DMS53 (cell line): Measurements from ENCODE around the gene ZNF555.

ENCODE experiments used
- DNase-seq: peaks from one replicate; lab custom pipeline; 2025; lab: John Stamatoyannopoulos, UW

The ZNF555 gene

GRCh38 chr19:2824129-2824528 lies 17.1 kb upstream of the ZNF555 start:
- DNase-seq: no peak

GRCh38 chr19:2827022-2827421 lies 14.3 kb upstream of the ZNF555 start:
- DNase-seq: no peak

DNA sequence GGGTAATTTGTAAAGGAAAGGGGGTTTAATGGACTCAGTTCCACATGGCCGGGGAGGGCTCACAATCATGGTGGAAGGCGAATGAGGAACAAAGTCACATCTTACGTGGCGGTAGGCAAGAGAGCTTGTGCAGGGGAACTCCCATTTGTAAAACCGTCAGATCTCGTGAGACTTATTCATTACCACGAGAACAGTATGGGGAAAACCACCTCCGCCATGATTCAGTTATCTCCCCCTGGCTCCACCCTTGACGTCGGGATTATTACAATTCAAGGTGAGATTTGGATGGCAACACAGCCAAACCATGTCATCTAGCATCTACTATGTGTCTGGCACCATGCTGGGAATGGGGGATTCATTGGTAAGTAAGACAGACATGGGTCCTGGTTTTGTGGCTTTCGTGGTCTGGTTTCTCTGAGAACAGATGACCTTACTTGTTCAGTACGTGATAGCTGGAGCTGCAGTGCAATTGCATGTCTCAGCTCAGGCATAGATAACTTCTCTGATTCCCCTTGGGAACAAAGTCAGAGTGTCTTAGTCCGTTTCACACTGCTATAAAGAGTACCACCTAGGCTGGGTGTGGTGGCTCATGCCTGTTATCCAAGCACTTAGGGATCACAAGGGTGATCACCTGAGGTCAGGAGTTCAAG lies 13.3 kb upstream of the ZNF555 start:
- DNase-seq: no peak

- DNase-seq: no peak
These were observed 6.9 kb upstream of the ZNF555 start for GRCh38 chr19:2834294-2834871.

GRCh38 chr19:2837430-2837829 lies 3.8 kb upstream of the ZNF555 start:
- DNase-seq: no peak

DNA sequence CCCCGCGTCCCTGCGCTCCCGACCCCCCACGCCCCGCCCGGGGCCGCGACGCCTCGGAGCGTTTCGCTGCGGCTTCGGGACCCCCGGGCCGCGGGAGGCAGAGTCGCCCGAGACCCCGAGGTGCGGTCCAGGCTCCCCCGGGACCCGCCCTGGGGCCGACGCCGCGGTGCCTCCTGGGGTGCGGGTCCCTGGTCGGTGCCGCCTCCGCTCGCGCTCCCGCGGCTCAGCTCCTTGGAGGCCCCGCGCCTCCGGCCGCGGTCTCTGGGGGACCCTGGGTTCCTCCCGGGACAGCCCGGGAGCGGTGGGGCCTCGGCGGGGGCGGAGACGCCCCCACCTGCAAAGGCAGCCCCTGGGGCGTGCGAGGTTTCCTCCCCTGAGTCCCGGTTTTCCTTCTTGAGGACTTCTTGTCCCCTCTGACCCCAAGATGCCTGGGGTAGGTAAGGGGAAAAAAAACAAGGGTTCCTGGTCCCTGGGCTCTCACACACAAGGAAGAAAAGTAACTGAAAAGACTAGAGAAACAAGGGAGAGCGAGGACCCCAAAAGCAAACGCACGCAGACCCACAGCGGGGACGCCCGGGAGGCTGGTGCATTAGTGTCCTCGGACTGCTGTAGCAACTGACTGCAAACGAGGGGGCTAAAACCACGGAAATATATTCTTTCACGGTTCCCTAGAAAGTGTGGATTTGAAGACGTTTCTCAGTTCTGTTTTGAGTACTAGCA lies 740 bp downstream of the ZNF555 start:
- peak; percentile 25 for DNase-seq

- DNase-seq: no peak
These were observed 3.8 kb downstream of the ZNF555 start for GRCh38 chr19:2845107-2845506.

- DNase-seq: no peak
These were observed 5.1 kb downstream of the ZNF555 start for GRCh38 chr19:2846180-2846894.

DNA sequence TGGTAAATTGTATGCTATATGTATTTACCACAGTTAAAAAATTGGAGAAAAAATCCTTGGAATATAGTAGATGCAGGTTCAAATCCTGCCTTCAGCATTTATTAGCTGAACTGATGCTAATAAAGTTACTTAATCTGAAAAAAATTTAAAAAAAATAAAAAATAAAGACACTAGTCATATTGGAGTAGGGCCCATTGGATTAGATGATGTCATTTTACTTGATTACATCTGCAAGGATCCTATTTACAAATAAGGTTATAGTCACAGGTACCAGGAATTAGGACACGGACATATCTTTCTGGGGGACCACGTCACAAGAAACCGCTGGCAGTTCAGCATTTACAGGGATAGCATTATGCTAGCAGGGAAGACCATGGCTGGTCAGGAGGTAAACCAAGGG lies 6.2 kb downstream of the ZNF555 start:
- no peak for DNase-seq

- DNase-seq: no peak
These were observed 7.3 kb downstream of the ZNF555 start for GRCh38 chr19:2848616-2849015.

DNA sequence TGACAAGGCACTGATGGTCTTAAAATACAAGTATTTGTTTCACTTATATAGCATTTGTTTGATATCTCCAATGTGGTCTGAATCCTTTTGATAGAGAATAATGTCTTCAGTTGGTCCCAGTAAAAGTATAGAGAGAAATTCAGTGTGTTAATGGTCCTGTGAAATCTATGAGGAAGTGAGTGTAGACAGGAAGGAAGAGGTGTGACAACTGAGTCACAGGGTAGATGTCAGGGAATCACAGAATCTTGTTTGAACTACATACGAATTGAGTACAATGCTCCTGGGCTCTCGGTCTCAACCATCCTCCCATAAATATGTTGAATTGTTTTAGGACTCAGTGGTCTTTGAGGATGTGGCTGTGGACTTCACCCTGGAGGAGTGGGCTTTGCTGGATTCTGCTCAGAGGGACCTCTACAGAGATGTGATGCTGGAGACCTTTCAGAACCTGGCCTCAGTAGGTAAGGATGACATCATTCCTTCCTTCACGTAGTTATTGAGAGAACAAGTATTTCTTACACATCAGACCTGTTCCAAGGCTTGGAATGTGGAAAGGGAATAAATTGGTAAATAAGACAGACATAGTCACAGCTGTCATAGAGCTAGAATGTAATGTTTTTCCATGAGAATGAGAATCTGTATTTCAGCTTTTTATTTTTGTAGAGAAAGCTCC lies 9.1 kb downstream of the ZNF555 start:
- DNase-seq: no peak

- peak; percentile 15 for DNase-seq
These were observed 11.3 kb downstream of the ZNF555 start for GRCh38 chr19:2852598-2852997.

DNA sequence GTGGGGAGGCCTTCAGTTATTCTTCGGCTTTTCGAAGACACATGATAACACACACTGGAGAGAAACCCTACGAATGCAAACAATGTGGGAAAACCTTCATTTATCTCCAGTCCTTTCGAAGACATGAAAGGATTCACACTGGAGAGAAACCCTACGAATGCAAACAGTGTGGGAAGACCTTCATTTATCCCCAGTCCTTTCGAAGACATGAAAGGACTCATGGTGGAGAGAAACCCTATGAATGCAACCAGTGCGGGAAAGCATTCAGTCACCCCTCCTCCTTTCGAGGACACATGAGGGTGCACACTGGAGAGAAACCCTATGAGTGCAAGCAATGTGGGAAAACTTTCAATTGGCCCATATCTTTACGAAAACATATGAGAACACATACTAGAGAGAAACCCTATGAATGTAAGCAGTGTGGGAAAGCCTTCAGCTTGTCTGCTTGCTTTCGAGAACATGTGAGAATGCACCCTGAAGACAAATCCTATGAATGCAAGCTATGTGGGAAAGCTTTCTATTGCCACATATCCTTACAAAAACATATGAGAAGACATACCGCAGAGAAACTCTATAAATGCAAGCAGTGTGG lies 11.8 kb downstream of the ZNF555 start:
- DNase-seq: no peak

- DNase-seq: no peak
These were observed 13.6 kb downstream of the ZNF555 start for GRCh38 chr19:2854849-2855248.

DNA sequence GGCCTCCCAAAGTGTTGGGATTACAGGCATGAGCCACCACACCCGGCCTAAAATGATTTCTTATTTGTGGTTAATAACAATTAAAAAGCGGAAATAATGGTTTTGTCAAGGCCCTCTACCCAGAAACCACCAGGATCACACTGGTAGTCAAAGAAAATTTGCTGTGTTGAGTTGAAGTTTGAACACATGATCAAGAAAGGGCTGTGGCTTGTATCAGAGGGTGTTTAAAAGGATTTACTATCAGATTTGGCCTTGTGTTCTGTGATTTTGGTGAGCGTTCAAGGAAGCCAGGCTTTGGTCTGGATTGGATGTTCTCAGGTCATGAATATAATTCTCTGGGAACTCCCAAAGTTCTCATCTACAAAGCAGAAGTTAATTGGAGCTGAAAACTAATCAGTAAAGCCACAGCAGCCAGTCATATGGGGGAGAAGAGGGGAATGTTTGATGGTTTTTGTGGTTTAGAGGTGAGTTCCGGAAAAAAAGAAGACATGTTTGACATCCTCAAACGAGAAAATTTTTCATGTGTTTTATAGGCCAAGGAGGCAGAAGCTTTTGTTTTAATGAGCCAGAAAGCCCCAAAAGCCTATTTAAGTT lies 15.3 kb downstream of the ZNF555 start:
- no peak for DNase-seq

DNA sequence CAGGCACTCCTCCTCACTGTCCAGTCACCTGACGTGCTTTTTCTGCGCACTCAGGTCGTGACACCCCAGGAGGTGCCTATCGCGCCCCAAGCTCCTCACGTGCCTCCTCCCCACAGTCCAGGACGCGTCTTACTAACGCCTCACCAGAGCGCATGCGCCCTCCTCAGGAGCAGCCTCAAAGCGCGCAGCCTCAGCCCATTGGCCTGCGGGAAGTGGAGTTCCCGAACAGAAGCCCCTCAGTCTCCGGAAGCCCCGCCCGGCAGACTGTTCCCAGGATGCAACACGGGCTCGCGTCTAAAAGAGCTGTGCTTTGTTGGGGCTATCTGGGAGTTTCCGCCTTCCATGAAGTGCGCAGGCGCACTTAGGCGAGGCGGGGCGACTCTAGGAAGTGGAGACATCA lies 17.6 kb downstream of the ZNF555 start:
- no peak for DNase-seq

- DNase-seq: no peak
These were observed 22.5 kb downstream of the ZNF555 start for GRCh38 chr19:2863816-2864215.

GRCh38 chr19:2865334-2866100 lies 24.2 kb downstream of the ZNF555 start:
- no peak for DNase-seq

DNA sequence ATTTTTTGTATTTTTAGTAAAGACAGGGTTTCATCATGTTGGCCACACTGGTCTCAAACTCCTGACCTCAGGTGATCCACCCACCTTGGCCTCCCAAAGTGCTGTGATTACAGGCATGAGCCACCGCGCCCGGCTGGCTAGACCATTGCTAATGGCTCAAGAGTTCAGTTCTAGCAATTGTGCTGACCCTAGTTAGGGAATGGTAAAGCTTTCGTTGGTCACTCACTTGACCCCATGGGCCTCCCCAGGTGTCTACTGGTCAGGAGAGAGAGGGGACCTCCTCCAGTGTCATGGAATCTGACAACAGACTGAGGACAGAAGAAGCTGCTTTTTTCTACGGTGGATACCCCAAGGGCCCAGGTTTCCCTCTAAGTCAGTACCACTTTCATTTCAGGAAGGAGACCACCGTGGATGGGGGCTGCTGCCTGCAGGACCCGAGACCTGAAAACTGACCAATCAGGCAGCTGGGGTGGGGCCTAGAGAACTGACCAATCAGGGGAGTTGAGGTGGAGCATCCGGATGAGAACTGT lies 25.3 kb downstream of the ZNF555 start:
- DNase-seq: no peak
